Smooth muscle cell (in vitro differentiated cells): ENCODE results near the gene SURF6. TPM values are rescaled to one million over a fixed set of nuclear protein-coding genes. Genes with fewer than 3 reads are reported as not detected.
"Not testable (repeated sequence)": the region's sequence is repeated elsewhere in the genome, so short reads cannot be mapped to it uniquely, and the experiment has no call there.

Source experiments
- DNase-seq: peaks from one replicate; lab custom pipeline; 2025; ENCODE audit not compliant: unreplicated experiment; lab: John Stamatoyannopoulos, UW
- H2AFZ ChIP-seq: fragments of 200-600 bp; sonication (generic); 2 replicates; pipeline ENCODE4 v1.6.0; 2016; ENCODE audit warnings: antibody characterized with exemption, low read depth, mild to moderate bottlenecking
- H3F3A ChIP-seq: fragments of 200-600 bp; sonication (generic); 2 replicates; pipeline ENCODE4 v1.6.0; 2017; ENCODE audit warnings: antibody characterized with exemption, low read depth
- H3K27ac ChIP-seq: fragments of 200-600 bp; sonication (generic); 2 replicates; pipeline ENCODE4 v1.5.1; 2016; ENCODE audit warnings: low read depth, mild to moderate bottlenecking
- H3K27me3 ChIP-seq: fragments of 200-600 bp; sonication (generic); 2 replicates; pipeline ENCODE4 v1.6.1; 2016; ENCODE audit warnings: low read depth, mild to moderate bottlenecking
- H3K36me3 ChIP-seq: fragments of 200-600 bp; sonication (generic); 2 replicates; pipeline ENCODE4 v1.5.1; 2016; ENCODE audit warnings: low read depth
- H3K4me1 ChIP-seq: fragments of 200-600 bp; sonication (generic); 2 replicates; pipeline ENCODE4 v1.5.1; 2016; ENCODE audit warnings: low read depth
- H3K4me2 ChIP-seq: fragments of 200-600 bp; sonication (generic); 2 replicates; pipeline ENCODE4 v1.6.0; 2016; ENCODE audit warnings: mild to moderate bottlenecking
- H3K4me3 ChIP-seq: fragments of 200-600 bp; sonication (generic); 2 replicates; pipeline ENCODE4 v1.5.1; 2016; ENCODE audit warnings: mild to moderate bottlenecking
- H3K79me2 ChIP-seq: fragments of 200-600 bp; sonication (generic); 2 replicates; pipeline ENCODE4 v1.6.0; 2016; ENCODE audit warnings: low read depth, mild to moderate bottlenecking
- H3K9ac ChIP-seq: fragments of 200-600 bp; sonication (generic); 2 replicates; pipeline ENCODE4 v1.6.0; 2016; ENCODE audit warnings: low read depth
- H3K9me3 ChIP-seq: fragments of 200-600 bp; sonication (generic); replicated peaks from 2 replicates; pipeline ENCODE4 v1.5.1; 2016; ENCODE audit warnings: low read depth
- H4K20me1 ChIP-seq: fragments of 200-600 bp; sonication (generic); 2 replicates; pipeline ENCODE4 v1.6.0; 2016; ENCODE audit warnings: low read depth
- WGBS: methylation state at CpG from one replicate; pipeline ENCODE4 v1.1.7; 2016; ENCODE audit warnings: low lambda C conversion rate; 5-methylcytosine and 5-hydroxymethylcytosine counted together
- polyA plus RNA-seq: library from polyadenylated mRNA; unstranded; fragments of >200 nt; fragmentation: Nextera tagmentation; extraction: Ambion mirVana; gene quantifications from 2 replicates; pipeline ENCODE4 v1.2.1, GENCODE V29; 2016
- total RNA-seq: library from RNA; depleted of rRNA; stranded (reverse); fragments of >200 nt; gene quantifications from 2 replicates; pipeline ENCODE4 v1.2.3, GENCODE V29; 2014
- TF ChIP-seq, protein P1 (sequence below): fragments of 200-600 bp; sonication (generic); IDR thresholded peaks from 2 replicates; pipeline ENCODE4 v1.5.1; 2017; ENCODE audit warnings: borderline replicate concordance, mild to moderate bottlenecking, antibody characterized with exemption; ENCODE audit not compliant: insufficient read depth, poor library complexity, severe bottlenecking

SURF6 gene
- total and polyA plus RNA-seq, 2 experiments from 2014 or later, result 8.1 to 17.8 TPM

- DNase-seq, result no peak
- no peak overlapping the region for H3K27ac ChIP-seq
- no peak overlapping the region for H3K4me3 ChIP-seq
- 95% methylated on average over 5 of the region's 5 CpGs for WGBS
- H3K9me3 ChIP-seq, result no peaks in the 10 kb centered on the region
- H4K20me1 ChIP-seq, result peaks cover 8% of the 10 kb centered on the region
- no peak overlapping the region for H2AFZ ChIP-seq
- no peak overlapping the region for H3K4me2 ChIP-seq
- H3K4me1 ChIP-seq, result peaks cover 7% of the 10 kb centered on the region
- H3K9ac ChIP-seq, result no peak overlapping the region
- TF ChIP-seq, protein P1, sequence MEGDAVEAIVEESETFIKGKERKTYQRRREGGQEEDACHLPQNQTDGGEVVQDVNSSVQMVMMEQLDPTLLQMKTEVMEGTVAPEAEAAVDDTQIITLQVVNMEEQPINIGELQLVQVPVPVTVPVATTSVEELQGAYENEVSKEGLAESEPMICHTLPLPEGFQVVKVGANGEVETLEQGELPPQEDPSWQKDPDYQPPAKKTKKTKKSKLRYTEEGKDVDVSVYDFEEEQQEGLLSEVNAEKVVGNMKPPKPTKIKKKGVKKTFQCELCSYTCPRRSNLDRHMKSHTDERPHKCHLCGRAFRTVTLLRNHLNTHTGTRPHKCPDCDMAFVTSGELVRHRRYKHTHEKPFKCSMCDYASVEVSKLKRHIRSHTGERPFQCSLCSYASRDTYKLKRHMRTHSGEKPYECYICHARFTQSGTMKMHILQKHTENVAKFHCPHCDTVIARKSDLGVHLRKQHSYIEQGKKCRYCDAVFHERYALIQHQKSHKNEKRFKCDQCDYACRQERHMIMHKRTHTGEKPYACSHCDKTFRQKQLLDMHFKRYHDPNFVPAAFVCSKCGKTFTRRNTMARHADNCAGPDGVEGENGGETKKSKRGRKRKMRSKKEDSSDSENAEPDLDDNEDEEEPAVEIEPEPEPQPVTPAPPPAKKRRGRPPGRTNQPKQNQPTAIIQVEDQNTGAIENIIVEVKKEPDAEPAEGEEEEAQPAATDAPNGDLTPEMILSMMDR, result no peak
- no peaks in the 10 kb centered on the region for H3K27me3 ChIP-seq
- H3K79me2 ChIP-seq, result peaks cover 13% of the 10 kb centered on the region
- H3F3A ChIP-seq, result no peaks in the 10 kb centered on the region
- no peaks in the 10 kb centered on the region for H3K36me3 ChIP-seq
Observed at GRCh38 chr9:133339641-133340040, 3.7 kb upstream of the SURF6 start.

DNA sequence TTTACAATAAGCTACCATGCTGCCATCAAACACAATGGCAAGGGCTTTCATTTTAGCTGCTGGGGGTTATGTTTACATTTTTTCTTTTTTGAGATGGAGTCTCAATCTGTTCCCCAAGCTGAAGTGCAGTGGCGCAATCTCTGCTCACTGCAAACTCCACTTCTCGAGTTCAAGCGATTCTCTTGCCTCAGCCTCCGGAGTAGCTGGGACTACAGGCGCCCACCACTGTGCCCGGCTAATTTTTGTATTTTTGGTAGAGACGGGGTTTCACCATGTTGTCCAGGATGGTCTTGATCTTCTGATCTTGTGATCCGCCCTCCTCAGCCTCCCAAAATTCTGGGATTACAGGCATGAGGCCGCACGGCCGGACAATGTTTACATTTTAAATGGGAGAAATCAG is 1.1 kb downstream of the SURF6 start:
- Histone ChIP-seq H3K4me3 (peak overlapping the region; percentile 98), H3K79me2 (peaks cover 21% of the 10 kb centered on the region), H4K20me1 (peaks cover 16% of the 10 kb centered on the region), H3K9ac (peak overlapping the region; percentile 79), H3K4me2 (peak overlapping the region; percentile 99)
- H3K27me3 ChIP-seq, H3K27ac ChIP-seq, H3K4me1 ChIP-seq, DNase-seq, H3K9me3 ChIP-seq, H2AFZ ChIP-seq, H3K36me3 ChIP-seq, H3F3A ChIP-seq: not testable (repeated sequence)
- 64% methylated on average over 11 of the region's 11 CpGs for WGBS

- no peak overlapping the region for H3K27ac ChIP-seq
- H2AFZ ChIP-seq, result no peak overlapping the region
- H4K20me1 ChIP-seq, result peaks cover 16% of the 10 kb centered on the region
- peaks cover 7% of the 10 kb centered on the region for H3K4me1 ChIP-seq
- peak overlapping the region; percentile 99 for H3K4me2 ChIP-seq
- H3K4me3 ChIP-seq, result peak overlapping the region; percentile 98
- H3K9ac ChIP-seq, result no peak overlapping the region
- H3K79me2 ChIP-seq, result peaks cover 21% of the 10 kb centered on the region
- no peak for DNase-seq
- peaks cover 7% of the 10 kb centered on the region for H3F3A ChIP-seq
- TF ChIP-seq, protein P1, result no peak
- no peaks in the 10 kb centered on the region for H3K36me3 ChIP-seq
- no peaks in the 10 kb centered on the region for H3K27me3 ChIP-seq
- over 99% methylated on average over 6 of the region's 6 CpGs for WGBS
- no peaks in the 10 kb centered on the region for H3K9me3 ChIP-seq
Observed at GRCh38 chr9:133334161-133334560, 1.8 kb downstream of the SURF6 start.

- H3K9me3 ChIP-seq, result no peaks in the 10 kb centered on the region
- TF ChIP-seq, protein P1, result no peak
- peaks cover 21% of the 10 kb centered on the region for H3K79me2 ChIP-seq
- H3K4me2 ChIP-seq, result no peak overlapping the region
- H3K4me3 ChIP-seq, result no peak overlapping the region
- H3K27ac ChIP-seq, result no peak overlapping the region
- no peak overlapping the region for H2AFZ ChIP-seq
- peaks cover 7% of the 10 kb centered on the region for H3K4me1 ChIP-seq
- DNase-seq, result no peak
- H4K20me1 ChIP-seq, result peaks cover 16% of the 10 kb centered on the region
- 96% methylated on average over 10 of the region's 10 CpGs for WGBS
- H3K27me3 ChIP-seq, result no peaks in the 10 kb centered on the region
- no peak overlapping the region for H3K9ac ChIP-seq
- peaks cover 7% of the 10 kb centered on the region for H3F3A ChIP-seq
- no peaks in the 10 kb centered on the region for H3K36me3 ChIP-seq
Observed at GRCh38 chr9:133333566-133333965, 2.4 kb downstream of the SURF6 start.
